GM23248 (cell line): Measurements from ENCODE around the gene ZNF74.

Experiments
- EZH2 ChIP-seq: fragments of 200-600 bp; sonication (generic); IDR thresholded peaks from 2 replicates; pipeline ENCODE4 v1.6.1; 2018; ENCODE audit warnings: antibody characterized with exemption, mild to moderate bottlenecking; ENCODE audit not compliant: insufficient read depth, poor library complexity, severe bottlenecking
- EZH2phosphoT487 ChIP-seq: fragments of 200-600 bp; sonication (generic); IDR thresholded peaks from 2 replicates; pipeline ENCODE4 v1.6.1; 2018; ENCODE audit warnings: antibody characterized with exemption, moderate library complexity, mild to moderate bottlenecking, low read depth; ENCODE audit not compliant: insufficient read depth

- TF ChIP-seq EZH2 (no peak), EZH2phosphoT487 (no peak)
Observed at GRCh38 chr22:20391222-20391621, 2.7 kb upstream of the ZNF74 start.
